ENCODE results near the gene ROBO4. TPM values are rescaled to one million over a fixed set of nuclear protein-coding genes. Genes with fewer than 3 reads are reported as not detected.

Gene ROBO4
- total and polyA plus RNA-seq, 8 donors, result 1.8 to 49.6 (median 6.1) TPM

- Histone ChIP-seq H3K4me3 (no peak overlapping the region), H3K27me3 (peaks cover 0 to 16% (median 7%) of the 10 kb centered on the region in 3 donors), H3K9me3 (peaks cover 0 to 16% (median 8%) of the 10 kb centered on the region in 4 donors), H3K36me3 (no peaks in the 10 kb centered on the region), H3K4me1 (peaks cover 0 to 2% (median under 1%) of the 10 kb centered on the region in 4 donors), H3K27ac (no peak overlapping the region)
- WGBS, 5 donors, result 72 to 84% (median 81%) methylated on average over 3 of the region's 3 CpGs
- intact Hi-C loops (cut with DNase I; ENCODE audit: low total_unique reads), result no loop called here
- DNase-seq, result no peak
- TF ChIP-seq CTCF (IDR thresholded peaks at IDR 0.05) (no peak), EP300 (IDR thresholded peaks at IDR 0.05) (no peak), POLR2A (IDR thresholded peaks at IDR 0.05) (no peak)
Measured at GRCh38 chr11:124915541-124916369, 18.1 kb upstream of the ROBO4 start.

- H3K27me3 ChIP-seq, result peaks cover 0 to 3% (median 2%) of the 10 kb centered on the region in 3 donors
- H3K4me3 ChIP-seq, result no peak overlapping the region
- TF ChIP-seq POLR2AphosphoS5 (IDR thresholded peaks at IDR 0.05) (no peak), POLR2A (IDR thresholded peaks at IDR 0.05) (no peak), EP300 (IDR thresholded peaks at IDR 0.05) (no peak), CTCF (IDR thresholded peaks at IDR 0.05) (no peak)
- intact Hi-C loops (cut with DNase I; ENCODE audit: low total_unique reads), result no loop called here
- 93 to 100% (median 96%) methylated on average over 1 of the region's 1 CpG for WGBS, 5 donors
- peaks cover 0 to 9% (median 2%) of the 10 kb centered on the region in 4 donors for H3K4me1 ChIP-seq
- DNase-seq, result no peak
- no peaks in the 10 kb centered on the region for H3K9me3 ChIP-seq
- H3K27ac ChIP-seq, result no peak overlapping the region
- no peaks in the 10 kb centered on the region for H3K36me3 ChIP-seq
Measured at GRCh38 chr11:124902616-124903015, 5.0 kb upstream of the ROBO4 start.

- Histone ChIP-seq H3K4me3 (no peak overlapping the region), H3K27ac (peak overlapping the region; percentile 8 to 77 (median 64)), H3K27me3 (peaks cover 0 to 4% (median 0%) of the 10 kb centered on the region in 3 donors), H3K9me3 (no peaks in the 10 kb centered on the region), H3K36me3 (no peaks in the 10 kb centered on the region), H3K4me1 (peaks cover 0 to 9% (median 2%) of the 10 kb centered on the region in 4 donors)
- intact Hi-C loops (cut with DNase I; ENCODE audit: low total_unique reads), result no loop called here
- WGBS, 5 donors, result 61 to 79% (median 73%) methylated on average over 2 to 5 of the region's 5 CpGs
- DNase-seq, result peak in 1 of 2 donors; percentile 49
- TF ChIP-seq EP300 (IDR thresholded peaks at IDR 0.05), result no peak
- peak in 2 of 3 donors; percentile 29 to 42 for TF ChIP-seq POLR2AphosphoS5 (IDR thresholded peaks at IDR 0.05)
- no peak for TF ChIP-seq CTCF (IDR thresholded peaks at IDR 0.05)
Measured at GRCh38 chr11:124900464-124900863, 2.8 kb upstream of the ROBO4 start.

GRCh38 chr11:124899383-124900145 lies 1.9 kb upstream of the ROBO4 start:
- intact Hi-C loops (cut with DNase I; ENCODE audit: low total_unique reads), result no loop called here
- Histone ChIP-seq H3K27me3 (peaks cover 0 to 4% (median 0%) of the 10 kb centered on the region in 3 donors), H3K9me3 (no peaks in the 10 kb centered on the region), H3K36me3 (no peaks in the 10 kb centered on the region), H3K27ac (peak overlapping the region in 4 of 5 donors; percentile 46 to 77 (median 66)), H3K4me1 (peaks cover 0 to 9% (median 2%) of the 10 kb centered on the region in 4 donors), H3K4me3 (no peak overlapping the region)
- WGBS, 5 donors, result 46 to 62% (median 53%) methylated on average over 6 of the region's 6 CpGs
- no peak for TF ChIP-seq CTCF (IDR thresholded peaks at IDR 0.05)
- TF ChIP-seq POLR2A (IDR thresholded peaks at IDR 0.05), result no peak
- TF ChIP-seq EP300 (IDR thresholded peaks at IDR 0.05), result no peak
- no peak for TF ChIP-seq POLR2AphosphoS5 (IDR thresholded peaks at IDR 0.05)
- DNase-seq, result peak in 1 of 2 donors; percentile 2

Measured in stomach (tissue), 9 donors.